NCI-H1417 treated with DMSO at 0.1 percent for 48 hours (cell line): Measurements from ENCODE around the gene SHISAL1.
"Not testable (repeated sequence)": the region's sequence is repeated elsewhere in the genome, so short reads cannot be mapped to it uniquely, and the experiment has no call there.

Source experiments
- DNase-seq: peaks from one replicate; lab custom pipeline; 2025; lab: John Stamatoyannopoulos, UW

SHISAL1 gene

GRCh38 chr22:44261164-44261860 lies 51.4 kb downstream of the SHISAL1 start:
- no peak for DNase-seq

- DNase-seq = no peak
These were observed 52.3 kb downstream of the SHISAL1 start for GRCh38 chr22:44260216-44261035.

DNA sequence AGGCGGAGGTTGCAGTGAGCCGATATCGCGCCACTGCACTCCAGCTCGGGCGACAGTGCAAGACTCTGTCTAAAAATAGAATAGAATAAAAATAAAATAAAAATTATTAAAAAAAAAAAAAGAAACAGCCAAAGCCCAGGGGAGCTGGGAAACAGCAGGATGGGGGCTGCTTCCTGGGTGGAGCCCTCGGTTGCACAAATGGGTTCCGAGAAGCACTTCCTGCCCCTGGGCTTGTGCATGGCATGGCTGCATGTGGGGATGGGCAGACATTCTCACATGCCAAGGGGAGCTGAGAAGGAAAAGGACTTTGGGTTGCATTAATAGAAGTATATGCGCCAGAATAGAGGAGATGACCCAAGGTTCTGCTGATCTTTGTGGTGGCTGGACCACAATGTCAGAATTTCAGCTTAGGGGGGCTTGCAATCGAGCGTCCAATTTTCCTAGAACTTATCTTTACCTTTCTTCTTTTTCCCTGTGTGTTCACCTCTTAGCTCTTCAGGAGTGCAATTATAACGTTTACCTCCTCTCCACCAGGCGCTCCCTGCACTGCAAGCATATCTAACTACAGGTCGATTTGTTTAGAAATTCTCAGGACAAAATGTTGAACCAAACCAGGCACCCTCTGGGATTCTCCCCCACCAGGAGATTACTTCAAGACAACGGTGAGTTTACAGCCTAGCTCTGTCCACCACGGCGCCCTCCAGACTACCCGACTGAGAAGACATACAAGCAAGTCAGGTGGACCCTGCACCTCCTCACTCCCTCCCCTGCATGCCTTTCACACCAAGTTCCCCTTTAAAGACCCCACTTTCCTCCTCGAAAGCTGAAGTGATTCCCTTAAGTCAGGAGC lies 53.2 kb downstream of the SHISAL1 start:
- DNase-seq = no peak

DNA sequence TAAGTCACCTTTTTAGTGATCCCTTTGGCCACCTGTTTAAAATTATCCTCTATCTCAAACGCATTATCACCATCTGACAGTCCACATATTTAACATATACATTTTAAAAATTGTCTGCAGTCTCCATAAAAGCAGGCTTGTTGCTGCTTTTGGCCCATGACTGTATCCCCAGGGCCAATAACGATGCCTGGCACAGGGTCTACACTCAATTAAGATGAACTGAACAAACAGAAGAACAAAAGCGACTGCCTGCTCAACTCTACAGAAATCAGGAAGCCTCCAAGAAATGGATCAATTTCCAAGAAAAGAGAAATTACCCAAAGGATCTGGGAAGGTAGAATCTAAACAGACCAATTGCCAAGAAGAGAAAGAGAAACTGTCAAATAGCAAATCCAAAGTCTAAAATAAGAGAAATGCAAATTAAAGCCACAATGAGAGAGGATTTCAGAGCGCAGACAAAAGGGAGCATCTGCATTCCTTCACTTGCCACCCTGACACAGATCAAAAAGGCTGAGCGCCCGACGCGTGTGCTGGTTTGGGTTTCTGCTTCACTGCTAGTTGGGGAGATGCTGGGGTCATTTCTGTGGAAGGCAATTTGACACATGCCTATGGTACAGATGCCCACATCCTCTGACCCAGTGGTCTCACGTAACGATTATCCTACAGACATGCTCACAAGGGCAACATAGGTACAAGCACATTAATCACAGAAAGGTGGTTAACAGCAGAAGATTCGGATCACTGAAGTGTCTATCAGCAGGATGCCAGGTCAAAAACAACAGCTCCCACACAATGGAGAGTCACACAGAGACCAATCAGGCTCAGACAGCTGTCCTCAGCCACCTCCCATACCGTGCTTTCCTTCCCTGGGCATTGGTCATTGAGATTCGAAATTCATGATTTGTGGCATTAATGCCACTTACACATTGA lies 55.9 kb downstream of the SHISAL1 start:
- DNase-seq = no peak

GRCh38 chr22:44256085-44256484 lies 56.7 kb downstream of the SHISAL1 start:
- DNase-seq = no peak

DNA sequence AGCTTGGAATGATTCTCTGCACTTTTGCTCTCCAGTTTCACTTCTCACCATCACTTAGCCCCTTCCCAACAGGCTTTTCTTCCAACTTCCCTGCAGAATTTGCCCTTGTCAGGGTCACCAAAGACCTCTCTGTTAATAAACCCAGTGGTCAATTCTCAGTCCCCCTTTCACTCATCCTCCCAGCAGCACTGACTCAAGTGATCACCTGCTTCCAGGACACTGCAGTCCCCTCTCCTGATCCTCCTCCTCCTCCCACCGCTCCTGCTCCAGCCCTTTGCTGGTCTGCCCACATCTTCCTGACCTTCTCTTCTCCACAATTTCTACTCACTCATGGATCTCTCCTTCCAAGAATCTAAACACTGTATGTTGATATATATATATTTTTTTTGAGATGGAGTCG lies 57.9 kb downstream of the SHISAL1 start:
- DNase-seq = no peak

- no peak for DNase-seq
These were observed 63.2 kb downstream of the SHISAL1 start for GRCh38 chr22:44249376-44250147.

GRCh38 chr22:44248926-44249325 lies 63.8 kb downstream of the SHISAL1 start:
- no peak for DNase-seq

- DNase-seq = no peak
These were observed 64.5 kb downstream of the SHISAL1 start for GRCh38 chr22:44247923-44248892.

- DNase-seq = no peak
These were observed 65.4 kb downstream of the SHISAL1 start for GRCh38 chr22:44247346-44247745.

DNA sequence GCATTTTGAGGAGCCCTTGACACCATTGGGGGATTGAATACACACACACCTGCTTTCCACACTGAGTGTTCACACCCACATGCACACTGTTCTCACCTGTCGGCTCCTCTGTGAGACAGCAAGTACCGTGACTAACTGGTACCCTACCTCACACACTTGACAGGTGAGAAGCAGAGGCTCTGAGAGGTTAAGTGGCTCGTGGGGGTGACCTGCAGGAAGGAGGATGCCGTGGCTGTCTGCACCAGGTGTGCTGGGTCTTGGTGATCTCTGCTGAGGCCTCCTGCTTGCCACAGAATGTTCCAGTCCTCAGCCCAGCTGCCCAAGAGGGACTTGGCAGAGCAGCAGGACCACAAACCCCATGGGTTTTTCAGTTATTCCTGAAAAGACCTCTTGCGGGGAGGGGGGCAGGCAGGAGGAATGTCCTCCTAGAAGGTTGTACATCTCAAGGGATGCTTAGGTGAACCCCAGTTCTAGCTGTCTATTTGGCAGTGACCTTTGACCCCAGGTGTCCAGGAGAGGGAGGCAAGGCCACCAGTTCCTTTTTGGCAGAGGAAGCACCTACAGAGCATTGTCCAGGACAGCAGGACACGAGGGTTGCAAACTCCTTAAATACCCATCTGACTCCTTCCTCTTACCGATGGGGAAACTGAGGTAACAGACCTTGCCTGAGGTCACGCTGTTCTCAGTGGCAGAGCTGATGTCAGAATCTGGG lies 66.0 kb downstream of the SHISAL1 start:
- no peak for DNase-seq

DNA sequence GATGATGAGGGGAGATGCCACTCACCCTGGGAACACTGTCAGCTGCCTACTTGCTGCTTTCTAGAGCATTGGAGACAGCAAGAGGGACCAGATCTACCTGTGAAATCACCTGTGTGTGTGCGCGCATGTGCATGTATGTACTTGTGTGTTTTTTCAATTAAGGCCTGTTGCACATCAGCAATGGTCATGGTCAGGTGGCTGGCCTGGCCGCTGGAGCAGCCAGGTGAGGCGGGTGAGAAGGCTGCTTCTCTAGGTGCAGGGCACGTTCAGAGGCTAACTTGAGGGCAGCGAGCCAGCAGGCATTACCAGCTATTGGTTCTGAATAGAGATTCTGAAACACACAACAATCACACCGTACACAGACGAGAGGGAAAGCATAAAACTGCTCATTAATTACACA lies 66.9 kb downstream of the SHISAL1 start:
- no peak for DNase-seq

DNA sequence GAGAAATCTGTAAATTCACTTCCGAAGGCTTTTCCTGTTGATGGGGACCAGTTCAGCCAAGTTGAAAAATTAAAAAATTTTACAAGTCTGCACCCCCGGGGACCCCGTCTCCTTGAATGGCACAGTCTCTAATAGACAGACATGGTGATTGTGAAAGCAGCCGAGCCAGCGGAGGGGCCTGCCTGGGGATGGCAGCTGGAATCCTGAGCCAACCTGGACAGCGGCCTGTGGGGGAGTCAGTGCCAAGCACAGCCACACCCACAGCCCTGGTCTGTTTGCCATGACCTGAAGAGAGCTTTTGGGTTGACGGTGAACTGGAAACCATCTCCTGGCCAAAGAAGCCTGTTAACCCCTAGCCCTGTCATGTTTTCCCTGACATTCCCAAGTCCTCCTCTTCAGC lies 67.3 kb downstream of the SHISAL1 start:
- DNase-seq = no peak

GRCh38 chr22:44244265-44244822 lies 68.4 kb downstream of the SHISAL1 start:
- no peak for DNase-seq

GRCh38 chr22:44243761-44244160 lies 69.0 kb downstream of the SHISAL1 start:
- no peak for DNase-seq

DNA sequence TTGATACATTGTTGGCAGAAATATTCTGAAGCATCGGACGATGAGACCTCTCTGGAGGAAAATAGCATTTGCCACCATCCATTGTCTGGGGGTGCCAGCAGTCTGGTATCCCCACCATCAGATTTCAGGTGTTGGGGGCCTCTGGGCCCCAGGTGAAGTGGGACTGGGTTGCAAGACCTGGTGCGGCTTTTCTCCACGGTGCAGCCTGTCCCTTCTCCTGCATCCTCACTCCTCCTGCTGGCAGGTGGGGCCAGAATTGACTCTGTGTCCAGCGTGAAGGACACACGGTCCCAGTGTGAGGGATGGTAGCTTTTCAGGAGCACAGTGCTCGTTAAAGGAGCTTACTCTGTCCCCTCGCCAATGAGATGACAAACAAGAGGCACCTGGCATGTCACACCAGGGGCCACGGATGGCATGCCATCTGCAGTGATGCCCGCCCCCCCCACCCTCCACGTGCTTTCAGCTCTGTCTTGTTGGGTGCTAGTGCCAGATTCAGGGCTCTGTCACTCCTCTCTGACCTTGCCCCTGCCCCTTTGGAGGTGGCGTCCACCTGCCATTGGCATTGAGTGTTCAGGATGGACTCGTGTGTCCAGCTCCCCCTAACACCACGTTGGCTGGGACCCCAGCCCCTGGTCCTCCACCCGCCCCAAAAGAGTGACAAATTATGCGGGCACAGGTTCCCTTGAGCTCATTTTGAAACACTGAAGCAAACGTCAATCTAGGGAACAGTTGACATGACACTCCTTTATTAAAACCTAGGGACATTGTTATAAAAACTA lies 69.6 kb downstream of the SHISAL1 start:
- no peak for DNase-seq

- DNase-seq = not testable (repeated sequence)
These were observed 71.6 kb downstream of the SHISAL1 start for GRCh38 chr22:44241121-44241520.

DNA sequence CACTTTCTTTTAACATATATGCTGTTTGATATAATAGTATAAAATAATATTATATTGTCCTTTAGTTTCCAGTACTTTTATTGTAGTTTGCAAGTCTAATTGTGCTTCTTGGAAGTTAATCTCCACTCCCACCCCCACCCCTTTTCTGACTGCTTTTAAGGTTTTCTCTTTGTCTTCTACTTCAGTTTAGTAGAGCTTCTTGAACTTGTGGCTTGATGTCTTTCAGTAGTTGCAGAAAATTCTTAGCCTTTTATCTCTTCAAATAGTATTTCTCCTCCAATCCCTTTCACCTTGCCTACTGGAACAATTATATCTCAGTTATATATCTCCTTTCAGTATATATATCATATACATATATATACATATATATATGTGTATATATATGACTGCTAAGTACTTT lies 75.5 kb downstream of the SHISAL1 start:
- DNase-seq = no peak
